NCI-H748 (cell line): ENCODE results near the gene METTL17.
"Not testable (repeated sequence)": the region's sequence is repeated elsewhere in the genome, so short reads cannot be mapped to it uniquely, and the experiment has no call there.

Experiments
- DNase-seq: peaks from one replicate; lab custom pipeline; 2025; ENCODE audit not compliant: unreplicated experiment; lab: John Stamatoyannopoulos, UW

Gene METTL17

DNA sequence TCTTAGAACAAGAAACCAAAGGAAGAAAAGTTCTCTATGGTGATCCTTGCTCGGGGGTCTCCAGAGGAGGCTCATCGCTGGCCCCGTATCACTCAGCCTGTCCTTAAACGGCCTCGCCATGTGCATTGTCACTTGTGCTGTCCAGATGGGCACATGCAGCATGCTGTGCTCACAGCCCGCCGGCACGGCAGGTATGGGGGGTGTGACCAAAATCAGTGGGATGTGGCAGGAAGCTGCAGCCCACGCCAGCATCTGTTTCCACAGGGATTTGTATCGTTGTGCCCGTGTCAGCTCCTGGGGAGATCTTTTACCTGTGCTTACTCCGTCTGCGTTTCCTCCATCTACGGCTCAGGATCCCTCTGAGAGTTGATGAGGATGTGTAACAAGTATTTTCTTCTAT is 6.7 kb downstream of the METTL17 start:
- DNase-seq, result no peak

DNA sequence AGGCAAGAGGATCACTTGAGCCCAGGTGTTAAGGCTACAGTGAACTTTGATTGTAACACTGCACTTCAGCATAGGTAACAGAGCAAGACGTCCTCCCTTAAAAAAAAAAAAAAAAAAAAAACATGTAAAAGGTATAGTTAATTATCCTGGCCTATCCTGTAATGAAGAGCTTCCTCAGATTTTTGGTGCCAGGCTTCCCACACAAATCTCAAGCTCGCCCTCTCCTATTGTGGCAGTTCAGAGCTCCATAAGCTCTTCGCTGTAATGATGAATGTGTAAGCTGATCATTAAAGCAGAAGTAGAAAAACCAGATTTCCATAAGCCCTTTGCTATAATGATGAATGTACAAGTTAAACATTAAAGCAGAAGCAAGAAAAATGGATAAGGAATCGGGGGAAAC is 7.3 kb downstream of the METTL17 start:
- no peak for DNase-seq

DNA sequence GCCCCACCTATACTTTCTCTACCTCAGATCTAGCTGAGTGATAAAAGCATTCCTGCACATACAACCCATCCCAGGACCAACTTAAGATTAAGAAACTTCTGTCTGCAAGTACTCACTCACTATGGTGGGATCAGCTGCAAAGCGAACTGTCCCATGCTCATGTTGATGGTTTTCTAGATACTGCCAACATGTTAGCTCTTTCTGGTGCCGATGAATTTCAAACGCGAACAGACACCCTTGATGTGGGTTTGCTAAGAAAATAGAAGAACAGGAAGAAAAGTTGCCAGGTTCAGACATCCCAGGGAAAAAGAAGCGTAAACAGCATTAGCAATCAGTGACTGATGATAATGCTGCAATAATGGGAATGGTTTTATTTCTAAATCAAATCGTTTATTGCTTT is 7.8 kb downstream of the METTL17 start:
- no peak for DNase-seq

DNA sequence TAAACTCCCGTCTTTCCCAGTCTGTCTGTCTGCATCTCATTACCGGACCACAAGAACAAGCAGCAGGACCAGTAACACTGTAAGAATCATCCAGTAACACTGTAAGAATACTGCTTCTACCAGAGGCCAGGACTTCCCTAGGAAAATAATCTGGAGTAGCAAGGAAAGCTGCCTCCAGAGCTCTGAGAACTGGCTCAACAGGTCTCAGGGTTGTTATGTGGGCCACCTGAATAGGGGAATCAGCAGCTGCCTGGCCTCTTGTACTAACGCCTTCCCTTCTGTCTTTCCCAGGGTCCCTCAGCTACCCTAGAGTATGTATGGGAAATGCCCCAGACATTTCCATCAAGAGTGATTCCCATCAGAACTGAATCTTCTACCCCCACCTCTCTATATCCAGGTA is 8.4 kb downstream of the METTL17 start:
- no peak for DNase-seq

DNA sequence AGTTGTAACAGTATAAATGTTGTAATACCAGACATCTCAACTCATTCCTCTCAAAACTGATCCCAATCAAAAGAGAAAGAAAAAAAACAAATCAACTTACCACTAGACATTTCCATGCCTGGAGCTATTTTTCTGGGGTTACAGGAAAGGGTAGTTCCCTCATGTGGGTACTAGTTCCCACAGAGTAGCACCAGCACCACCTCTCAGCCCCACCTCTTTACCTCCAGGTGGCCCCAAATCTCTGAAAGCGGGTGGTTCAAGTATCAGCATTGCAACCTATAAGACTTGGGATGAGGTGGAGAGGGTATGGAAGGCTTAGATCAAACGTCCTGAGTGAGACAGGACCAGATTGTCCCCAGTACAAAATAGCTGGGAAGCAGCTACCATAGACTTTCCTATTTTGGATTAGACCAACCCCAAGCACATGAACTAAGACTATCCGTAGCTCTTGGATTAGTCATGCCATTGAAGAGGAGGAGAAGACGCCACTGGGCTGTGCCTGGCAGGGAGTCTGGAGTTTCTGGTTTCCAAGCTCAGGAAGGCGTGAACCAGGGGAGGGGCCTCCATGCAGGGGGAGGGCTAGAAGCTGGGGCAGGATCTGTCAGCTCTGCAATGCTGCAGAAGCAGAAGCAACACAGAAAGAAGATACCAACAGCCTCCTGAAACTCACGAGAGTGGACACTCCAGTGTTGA is 9.0 kb downstream of the METTL17 start, which contains the start of gene SLC39A2:
TSS of gene SLC39A2 (plus strand) at position 620 of the 693 bp plus-strand sequence. CDS start 154 bp downstream, outside the sequence.
- DNase-seq, result no peak

DNA sequence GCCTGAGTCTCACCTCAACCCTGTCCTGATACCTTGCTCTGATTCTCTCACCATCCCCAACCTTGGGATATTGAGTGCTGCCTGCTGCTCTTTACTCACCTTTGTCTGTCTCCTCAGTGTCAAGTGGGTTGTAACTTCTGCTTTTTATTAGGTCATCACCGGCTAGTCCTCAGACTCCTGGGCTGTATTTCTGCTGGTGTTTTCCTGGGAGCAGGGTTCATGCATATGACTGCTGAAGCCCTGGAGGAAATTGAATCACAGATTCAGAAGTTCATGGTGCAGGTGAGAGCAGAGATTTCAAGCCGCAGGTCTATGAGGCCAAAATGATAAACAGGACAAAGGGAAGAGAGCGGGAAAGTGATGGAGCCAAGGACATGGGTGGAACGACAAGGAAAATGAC is 9.8 kb downstream of the METTL17 start:
- no peak for DNase-seq

DNA sequence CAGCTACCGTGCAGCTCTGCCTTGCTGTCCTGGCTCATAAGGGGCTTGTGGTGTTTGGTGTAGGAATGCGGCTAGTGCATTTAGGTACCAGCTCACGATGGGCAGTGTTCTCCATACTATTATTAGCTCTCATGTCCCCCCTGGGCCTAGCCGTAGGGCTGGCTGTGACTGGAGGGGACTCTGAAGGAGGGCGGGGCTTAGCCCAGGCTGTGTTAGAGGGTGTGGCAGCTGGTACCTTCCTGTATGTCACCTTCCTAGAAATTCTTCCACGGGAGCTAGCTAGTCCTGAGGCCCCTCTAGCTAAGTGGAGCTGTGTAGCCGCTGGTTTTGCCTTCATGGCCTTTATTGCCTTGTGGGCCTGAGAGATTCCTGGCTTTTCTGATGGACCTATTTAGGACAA is 11.4 kb downstream of the METTL17 start:
- no peak for DNase-seq

DNA sequence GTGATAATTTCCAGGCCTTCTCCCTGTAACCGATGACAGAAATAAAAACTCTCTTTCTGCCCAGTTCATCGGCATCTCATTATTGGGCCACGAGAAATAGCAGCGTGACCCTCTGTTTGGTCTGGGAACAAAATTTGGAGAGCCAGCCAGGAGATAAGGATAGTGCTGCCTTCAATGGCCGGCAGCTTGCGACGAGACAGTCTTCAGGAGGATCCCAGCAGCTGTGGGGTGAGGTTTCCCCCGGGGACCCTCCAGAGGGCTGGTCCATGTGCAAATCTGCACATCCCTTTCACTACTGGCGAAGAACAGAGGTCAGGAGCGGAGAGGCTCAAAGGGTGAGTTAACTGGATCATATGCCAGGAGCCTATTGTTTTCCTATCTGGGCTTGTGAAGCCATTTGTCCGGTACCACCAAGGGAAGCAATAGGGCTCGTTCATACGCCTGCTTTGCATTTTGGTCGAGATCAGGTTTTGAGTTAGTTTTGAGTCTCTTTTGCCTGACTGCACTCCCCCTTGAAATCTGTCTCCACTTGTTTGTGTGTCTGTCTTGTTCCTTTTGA is 14.1 kb downstream of the METTL17 start:
- no peak for DNase-seq

DNA sequence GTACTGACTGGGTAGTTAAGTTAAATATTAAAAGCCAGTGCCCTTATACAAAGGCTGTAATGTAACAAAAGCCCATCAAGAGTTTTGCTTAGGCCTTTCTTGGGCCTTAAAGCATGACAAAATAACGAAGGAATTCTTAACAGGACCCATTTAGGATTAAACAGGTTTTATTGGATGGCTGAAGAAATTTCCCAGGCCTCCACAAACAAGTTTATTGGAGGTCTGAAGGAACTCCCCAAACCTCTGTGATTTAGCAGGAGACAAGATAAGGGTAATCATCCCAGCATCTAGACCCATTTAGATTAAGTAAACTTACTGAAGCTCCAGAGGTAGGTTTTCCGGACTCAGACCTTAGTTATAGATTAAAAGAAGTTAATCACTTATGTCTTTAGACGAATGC is 19.9 kb downstream of the METTL17 start:
- not testable (repeated sequence) for DNase-seq

DNA sequence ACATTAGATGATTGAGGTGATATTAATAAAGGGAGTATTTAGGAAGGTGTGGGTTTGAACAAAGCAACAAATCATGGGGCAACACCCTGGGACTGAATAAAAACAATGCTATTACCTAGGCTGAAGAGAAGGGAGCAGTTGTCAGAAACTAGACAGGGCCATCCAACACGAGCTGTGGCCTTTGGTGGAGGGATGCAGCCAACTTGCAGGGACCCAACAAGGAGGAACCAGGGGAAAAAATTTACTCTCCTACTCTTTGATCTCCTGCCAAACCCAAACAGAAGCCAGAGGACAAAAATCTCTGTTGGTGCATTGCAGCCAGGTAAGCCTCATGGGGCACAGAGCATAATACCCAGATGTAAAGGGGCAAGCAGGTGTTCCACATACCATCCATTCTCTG is 21.4 kb downstream of the METTL17 start:
- DNase-seq, result no peak

DNA sequence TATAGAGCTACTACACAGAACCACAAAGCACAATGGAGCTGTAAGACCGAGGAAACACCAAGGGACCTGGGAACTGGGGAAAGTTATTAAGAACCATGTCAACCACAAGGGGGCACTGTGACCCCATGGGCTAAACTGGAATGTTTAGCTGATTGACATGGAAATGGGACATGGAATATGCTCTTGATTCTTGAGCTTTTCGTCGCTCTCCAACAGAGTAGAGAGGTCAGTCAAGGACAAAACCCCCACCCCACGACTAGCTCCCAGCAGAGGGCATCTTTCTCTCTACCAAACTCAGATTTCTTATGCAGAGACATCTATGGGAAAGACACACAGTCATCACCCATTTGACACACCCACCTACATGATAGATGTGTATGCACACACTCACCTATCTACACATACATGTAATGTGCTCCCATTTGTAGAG is 25.0 kb downstream of the METTL17 start:
- peak; percentile 80 for DNase-seq

DNA sequence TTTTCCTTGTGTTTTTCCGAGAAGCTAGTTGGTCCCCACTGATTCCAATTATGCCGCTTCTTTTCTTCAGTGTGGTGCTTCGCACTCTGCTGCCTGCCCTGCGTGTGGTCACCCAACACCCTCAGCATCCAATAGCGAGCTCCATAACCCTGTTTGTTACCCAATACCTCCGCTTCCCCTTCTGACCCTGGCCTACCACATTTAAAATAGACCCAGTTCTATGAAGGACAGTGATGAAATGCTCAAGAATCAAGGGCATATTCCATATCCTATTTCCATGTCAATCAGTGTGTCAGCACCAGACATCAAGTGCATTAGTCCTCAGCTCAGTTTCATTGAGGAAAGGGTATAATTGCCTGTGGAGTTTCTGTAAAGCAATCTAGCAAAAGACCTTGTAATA is 25.5 kb downstream of the METTL17 start:
- DNase-seq, result no peak

DNA sequence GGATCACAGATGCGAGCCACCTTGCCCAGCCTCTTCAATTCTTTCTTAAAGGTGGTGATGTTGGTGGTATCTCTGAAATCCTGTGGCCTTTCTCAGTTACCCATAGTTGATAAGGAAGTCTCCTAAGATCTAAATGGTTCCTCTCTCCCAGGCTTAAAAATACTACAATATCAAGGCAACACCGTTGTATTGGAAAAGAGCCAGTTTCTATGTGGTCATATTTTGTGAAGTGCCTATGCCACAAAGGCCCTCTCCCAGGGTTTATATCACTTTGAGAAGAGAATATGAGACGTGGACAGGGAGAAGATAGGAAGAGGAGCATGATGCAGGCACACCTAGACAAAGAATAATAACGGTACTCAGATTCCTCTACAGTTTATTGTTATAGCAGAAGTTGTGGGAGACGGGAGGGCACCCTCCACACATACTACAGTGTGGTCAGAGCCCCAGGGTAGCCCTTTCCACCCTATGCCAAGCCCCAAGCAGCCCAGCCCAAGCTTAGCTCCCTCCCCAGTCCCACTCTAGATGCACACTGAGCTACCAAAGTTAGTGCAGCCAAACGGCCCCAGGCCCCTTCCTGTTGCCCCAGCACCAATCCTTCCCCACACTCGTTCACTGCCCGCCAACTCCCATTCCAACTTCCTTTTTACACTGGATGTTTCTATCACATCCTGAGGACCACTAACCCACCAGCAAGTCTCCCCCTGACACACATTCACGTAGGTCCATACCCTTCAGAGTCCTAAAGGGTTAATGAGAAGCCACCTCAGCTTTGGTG is 26.8 kb downstream of the METTL17 start:
- DNase-seq, result no peak

DNA sequence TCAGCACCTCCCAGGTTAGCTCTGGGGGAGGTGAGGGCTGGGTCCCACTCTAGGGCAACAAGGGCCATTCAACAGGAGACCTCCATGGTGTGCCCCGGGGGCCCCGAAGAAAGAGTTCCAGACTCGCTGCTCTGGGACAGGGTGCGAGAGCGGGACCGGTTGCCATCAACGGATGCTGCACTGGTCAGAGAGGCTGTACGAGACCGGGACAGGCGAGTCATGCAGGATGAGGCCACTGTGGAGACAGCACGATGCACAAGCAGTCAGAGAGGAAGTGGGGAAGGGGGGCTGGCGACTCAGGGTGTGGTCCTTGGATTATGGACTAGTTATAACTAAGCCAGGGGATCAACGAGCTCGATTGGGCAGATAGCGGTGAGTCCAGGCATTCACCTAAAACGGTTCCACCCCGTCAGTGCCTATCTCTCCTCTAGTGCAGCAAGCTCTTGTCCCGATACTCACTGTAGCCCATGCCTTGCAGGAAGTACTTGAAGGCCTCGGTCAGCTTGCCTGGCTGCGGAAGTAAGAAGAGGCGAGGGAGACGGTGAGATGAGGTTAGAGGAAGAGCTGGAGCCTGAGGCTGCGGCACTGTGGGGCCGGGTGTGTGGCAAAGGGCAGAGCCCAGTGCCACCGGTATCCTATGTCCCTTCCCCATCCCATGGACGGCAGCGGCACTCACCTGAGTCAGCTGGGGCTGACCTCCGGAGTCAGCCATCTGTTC is 27.9 kb downstream of the METTL17 start:
- no peak for DNase-seq

DNA sequence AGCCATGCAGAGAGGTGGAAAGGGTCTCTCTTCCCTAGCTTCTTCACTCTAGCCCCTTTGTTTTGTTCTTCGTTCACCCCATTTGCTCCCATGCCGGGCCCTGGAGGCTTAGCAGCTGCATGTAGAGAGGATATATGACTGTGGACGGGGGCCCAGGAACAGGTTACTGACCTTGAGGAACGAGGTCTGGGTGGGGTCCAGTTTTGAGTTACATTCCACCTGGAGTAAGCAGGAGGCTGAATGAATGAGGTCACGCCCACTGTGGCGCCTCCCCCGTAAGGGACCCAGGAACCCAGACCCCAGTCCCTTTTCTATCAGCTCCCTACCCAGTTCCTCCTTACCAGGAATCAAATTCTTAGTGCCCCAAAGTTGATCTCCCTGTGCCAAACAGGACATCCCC is 28.5 kb downstream of the METTL17 start:
- no peak for DNase-seq

DNA sequence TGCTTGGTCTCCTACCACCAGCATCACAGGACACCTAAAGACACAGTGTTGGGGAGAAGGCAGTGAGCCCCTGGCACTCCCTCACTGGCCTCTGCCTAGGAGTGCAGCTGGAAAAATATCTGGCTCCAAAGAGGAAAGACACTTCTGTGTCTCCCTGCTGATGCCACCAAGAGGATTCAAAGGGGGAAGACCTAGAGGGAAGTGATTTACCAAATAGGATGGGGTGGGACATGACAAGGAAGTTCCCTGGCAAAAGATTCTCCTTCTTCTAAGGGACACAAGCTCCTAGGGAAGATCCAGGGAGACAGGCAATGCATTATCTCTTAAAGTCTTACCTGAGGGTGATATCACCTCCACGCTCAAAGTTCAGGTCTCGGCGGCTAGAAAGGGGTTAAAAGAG is 29.0 kb downstream of the METTL17 start:
- DNase-seq, result no peak

DNA sequence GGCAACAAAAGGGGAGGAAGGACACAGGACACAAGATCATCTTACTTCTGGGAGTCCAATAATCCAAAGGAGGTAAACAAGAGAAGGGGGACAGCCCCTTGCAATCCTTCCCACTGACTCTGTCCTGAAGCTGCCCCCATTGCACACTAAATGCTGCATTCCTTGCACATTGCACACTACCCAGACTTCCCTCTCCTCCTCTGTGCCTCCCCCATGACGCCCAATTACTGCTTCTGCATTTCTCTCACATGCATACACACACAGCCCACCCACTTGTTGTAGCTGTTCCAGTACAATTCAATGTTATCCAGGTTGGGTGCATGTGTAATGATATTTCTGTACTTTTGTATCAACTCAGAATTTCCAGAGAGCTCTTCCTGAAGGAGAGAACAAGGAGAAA is 29.6 kb downstream of the METTL17 start:
- no peak for DNase-seq

DNA sequence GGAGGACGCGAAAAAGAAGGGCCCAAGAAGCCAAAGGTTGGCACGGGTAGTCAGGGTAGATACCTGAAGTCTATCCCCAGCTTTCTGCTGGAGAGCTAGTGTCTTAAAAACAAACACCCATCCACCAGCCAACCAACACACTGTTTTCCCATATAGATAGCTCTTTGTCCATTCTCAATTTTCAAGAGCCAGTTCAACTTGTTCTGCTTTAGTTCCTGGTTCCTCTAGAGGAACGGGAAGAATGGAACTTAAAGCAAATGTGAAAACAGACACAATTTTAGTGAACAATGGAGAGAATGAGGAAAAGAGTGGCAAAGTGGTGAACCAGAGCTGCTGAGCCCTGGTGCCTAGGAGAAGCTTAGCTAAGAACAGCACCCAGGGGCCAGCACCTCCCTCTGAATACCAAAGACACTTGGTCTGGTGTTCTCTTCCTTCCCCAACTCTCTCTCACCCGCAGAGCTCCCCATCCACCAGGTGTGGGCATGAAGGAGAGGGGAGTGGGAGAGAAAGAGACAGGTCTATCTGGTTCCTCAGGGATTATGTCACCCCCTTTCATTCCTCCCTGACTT is 31.3 kb downstream of the METTL17 start:
- no peak for DNase-seq

DNA sequence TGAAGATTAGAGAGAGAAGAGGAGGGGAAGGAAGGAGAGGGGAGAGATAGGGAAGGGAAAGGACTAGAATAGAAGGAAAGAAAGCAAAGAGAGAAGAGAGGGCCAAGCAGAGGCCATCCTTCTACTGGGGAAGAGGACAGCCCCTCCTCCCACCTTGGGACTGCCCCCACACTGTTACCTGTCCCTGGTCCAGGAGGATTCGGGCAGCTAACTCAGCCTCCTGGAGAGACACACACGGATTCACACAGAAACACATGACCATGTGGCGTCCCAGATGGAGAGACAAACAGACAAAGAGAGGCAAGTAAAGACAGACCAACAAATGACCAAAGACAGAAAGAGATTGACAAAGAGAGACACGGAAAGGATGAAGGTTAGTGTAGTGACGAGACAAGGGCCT is 32.9 kb downstream of the METTL17 start:
- DNase-seq, result no peak

DNA sequence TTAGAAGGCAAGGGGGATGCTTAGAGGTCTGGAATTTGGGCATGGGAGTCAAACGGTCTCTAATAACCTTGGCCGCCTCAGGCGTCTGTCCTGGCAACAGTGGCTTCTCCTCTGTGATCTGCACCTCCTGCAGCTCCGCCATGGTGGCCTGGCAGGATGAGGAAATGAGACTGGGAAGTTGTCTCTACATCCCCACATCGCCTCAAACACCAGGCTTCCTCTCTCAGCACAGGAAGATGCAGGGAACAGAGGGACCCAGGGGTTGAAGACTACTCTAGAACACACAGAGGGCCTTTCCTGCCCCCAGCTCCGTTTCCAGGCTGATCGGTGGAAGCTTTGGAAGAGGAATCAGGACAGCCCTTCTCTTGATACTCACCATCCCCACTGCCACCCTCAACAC is 33.4 kb downstream of the METTL17 start:
- no peak for DNase-seq
